GM23338 (cell line): ENCODE results near the gene TYROBP. TPM values are rescaled to one million over a fixed set of nuclear protein-coding genes. Genes with fewer than 3 reads are reported as not detected.

ENCODE experiments used
- ATAC-seq: fragments of 200-7000 bp; cut with Tn5 transposase; 3 replicates; pipeline ENCODE4 v1.9.1; 2020
- DNase-seq: peaks from one replicate; pipeline ENCODE4 v3.0.0-alpha.2; 2015; ENCODE audit warnings: low spot score
- H2AFZ ChIP-seq: fragments of 200-600 bp; sonication (generic); 2 replicates; pipeline ENCODE4 v1.8.0; 2016; ENCODE audit warnings: antibody characterized with exemption, mild to moderate bottlenecking, moderate library complexity
- H3F3A ChIP-seq: fragments of 200-600 bp; sonication (generic); replicated peaks from 2 replicates; pipeline ENCODE4 v1.8.0; 2017; ENCODE audit warnings: antibody characterized with exemption, mixed run types, low read depth
- H3K27ac ChIP-seq: fragments of 200-600 bp; sonication (generic); 2 replicates; pipeline ENCODE4 v1.6.1; 2016; ENCODE audit warnings: low read depth
- H3K27me3 ChIP-seq: fragments of 200-600 bp; sonication (generic); 2 replicates; pipeline ENCODE4 v1.8.0; 2016; ENCODE audit warnings: mild to moderate bottlenecking, mixed run types, moderate library complexity; ENCODE audit not compliant: insufficient read depth
- H3K36me3 ChIP-seq: fragments of 200-600 bp; sonication (generic); 2 replicates; pipeline ENCODE4 v1.8.0; 2016; ENCODE audit warnings: mild to moderate bottlenecking; ENCODE audit not compliant: insufficient read depth
- H3K4me1 ChIP-seq: fragments of 200-600 bp; sonication (generic); 2 replicates; pipeline ENCODE4 v1.8.0; 2016; ENCODE audit warnings: mild to moderate bottlenecking, moderate library complexity; ENCODE audit not compliant: insufficient read depth
- H3K4me2 ChIP-seq: fragments of 200-600 bp; sonication (generic); 2 replicates; pipeline ENCODE4 v1.7.1; 2017; ENCODE audit warnings: mixed run types
- H3K4me3 ChIP-seq: fragments of 200-600 bp; sonication (generic); 2 replicates; pipeline ENCODE4 v1.6.1; 2016; ENCODE audit warnings: mixed run types
- H3K79me2 ChIP-seq: fragments of 200-600 bp; sonication (generic); replicated peaks from 2 replicates; pipeline ENCODE4 v1.8.0; 2017; ENCODE audit warnings: mild to moderate bottlenecking; ENCODE audit not compliant: insufficient read depth
- H3K9me2 ChIP-seq: fragments of 200-600 bp; sonication (generic); 2 replicates; pipeline ENCODE4 v1.8.0; 2017; ENCODE audit not compliant: insufficient read depth
- H4K20me1 ChIP-seq: fragments of 200-600 bp; sonication (generic); replicated peaks from 2 replicates; pipeline ENCODE4 v1.8.0; 2017; ENCODE audit warnings: mild to moderate bottlenecking; ENCODE audit not compliant: insufficient read depth
- H3K27ac Mint-ChIP-seq: 2 replicates; pipeline ENCODE4 v1.8.0; 2020; ENCODE audit warnings: inconsistent platforms, mild to moderate bottlenecking, moderate library complexity, mixed read lengths
- H3K27me3 Mint-ChIP-seq: 3 replicates; pipeline ENCODE4 v1.8.0; 2022; ENCODE audit warnings: low read depth, mild to moderate bottlenecking, moderate library complexity, mixed read lengths, inconsistent platforms; ENCODE audit not compliant: insufficient read depth, poor library complexity
- H3K36me3 Mint-ChIP-seq: 3 replicates; pipeline ENCODE4 v1.8.0; 2021; ENCODE audit warnings: low read depth, mild to moderate bottlenecking, inconsistent platforms, moderate library complexity, mixed read lengths
- H3K4me1 Mint-ChIP-seq: 3 replicates; pipeline ENCODE4 v1.8.0; 2020; ENCODE audit warnings: mild to moderate bottlenecking, inconsistent platforms, mixed read lengths
- H3K4me3 Mint-ChIP-seq: 3 replicates; pipeline ENCODE4 v1.8.0; 2021; ENCODE audit warnings: moderate library complexity, mild to moderate bottlenecking, inconsistent platforms, mixed read lengths
- H3K9me3 Mint-ChIP-seq: 3 replicates; pipeline ENCODE4 v1.8.0; 2020; ENCODE audit warnings: moderate library complexity, mild to moderate bottlenecking, inconsistent platforms, mixed read lengths
- CREB1 ChIP-seq: fragments of 250-450 bp; sonication (Bioruptor Pico); IDR thresholded peaks from 2 replicates; pipeline ENCODE4 v1.5.0; 2020; ENCODE audit warnings: low read depth, mild to moderate bottlenecking, moderate library complexity
- ETS1 ChIP-seq: IDR thresholded peaks from 2 replicates; pipeline ENCODE4 v1.6.1; 2016; ENCODE audit warnings: antibody characterized with exemption
- EZH2 ChIP-seq: fragments of 200-600 bp; sonication (generic); IDR thresholded peaks from one replicate; pipeline ENCODE4 v1.8.0; 2017; ENCODE audit warnings: antibody characterized with exemption, mild to moderate bottlenecking, low read depth; ENCODE audit not compliant: unreplicated experiment
- EZH2phosphoT487 ChIP-seq: fragments of 200-600 bp; sonication (generic); IDR thresholded peaks from one replicate; pipeline ENCODE4 v1.8.1; 2018; ENCODE audit warnings: antibody characterized with exemption; ENCODE audit not compliant: unreplicated experiment
- JUNB ChIP-seq: IDR thresholded peaks from one replicate; pipeline ENCODE4 v1.6.1; 2016; ENCODE audit warnings: antibody characterized with exemption; ENCODE audit not compliant: unreplicated experiment
- NANOG ChIP-seq: IDR thresholded peaks from 2 replicates; pipeline ENCODE4 v1.6.1; 2016; ENCODE audit warnings: antibody characterized with exemption, borderline replicate concordance
- POLR2AphosphoS5 ChIP-seq: IDR thresholded peaks from 2 replicates; pipeline ENCODE4 v1.6.1; 2016; ENCODE audit warnings: antibody characterized with exemption, low read depth
- REST ChIP-seq: IDR thresholded peaks from one replicate; pipeline ENCODE4 v1.6.1; 2018; ENCODE audit warnings: antibody characterized with exemption; ENCODE audit not compliant: unreplicated experiment
- STAT1 ChIP-seq: IDR thresholded peaks from one replicate; pipeline ENCODE4 v1.6.1; 2016; ENCODE audit warnings: antibody characterized with exemption; ENCODE audit not compliant: unreplicated experiment
- ZNF114 ChIP-seq: fragments of 250-450 bp; sonication (Bioruptor Pico); IDR thresholded peaks from 2 replicates; pipeline ENCODE4 v1.5.0; 2020; ENCODE audit warnings: mild to moderate bottlenecking, moderate library complexity
- ZNF331 ChIP-seq: fragments of 250-450 bp; sonication (Bioruptor Pico); IDR thresholded peaks from 2 replicates; pipeline ENCODE4 v1.5.0; 2020; ENCODE audit warnings: low read depth, mild to moderate bottlenecking, moderate library complexity
- polyA plus RNA-seq: library from polyadenylated mRNA; unstranded; fragments of >200 nt; fragmentation: Nextera tagmentation; extraction: Ambion mirVana; gene quantifications from 2 replicates; pipeline ENCODE4 v1.2.1, GENCODE V29; 2016
- total RNA-seq: library from RNA; depleted of rRNA; stranded (reverse); fragments of >200 nt; shearing (Covaris generic); gene quantifications from 2 replicates; pipeline ENCODE4 v1.2.3, GENCODE V29; 2014
- TF ChIP-seq, protein P1 (sequence below): fragments of 250-450 bp; sonication (Bioruptor Pico); IDR thresholded peaks from 2 replicates; pipeline ENCODE4 v1.5.0; 2020; ENCODE audit warnings: mild to moderate bottlenecking, moderate library complexity
- TF ChIP-seq, protein P2 (sequence below), 2 experiments: fragments of 200-600 bp in 1 of 2; sonication (generic) in 1 of 2; conservative IDR thresholded peaks; 2 replicates each; pipeline versions ENCODE4 v1.5.1 to v1.6.1; 2016 to 2017; ENCODE audit warnings: antibody characterized with exemption in 2 of 2, low read depth in 2 of 2, mild to moderate bottlenecking in 2 of 2, moderate library complexity in 1 of 2

Gene TYROBP
- total and polyA plus RNA-seq, 2 experiments from 2014 or later: not detected

- Histone ChIP-seq H3K36me3 (no peaks in the 10 kb centered on the region), H3K9me2 (no peaks in the 10 kb centered on the region), H3K4me3 (no peak overlapping the region), H3K4me1 (peaks cover 20% of the 10 kb centered on the region; the same call in 1 of the 2 replicates), H3K79me2 (peaks cover 6% of the 10 kb centered on the region), H2AFZ (no peak overlapping the region), H4K20me1 (peaks cover 5% of the 10 kb centered on the region; the same call in 1 of the 2 replicates), H3F3A (no peaks in the 10 kb centered on the region), H3K27me3 (peaks cover 6% of the 10 kb centered on the region), H3K27ac (no peak overlapping the region), H3K4me2 (no peak overlapping the region)
- Mint-ChIP-seq H3K4me1 (peaks cover 21% of the 10 kb centered on the region), H3K36me3 (peaks cover 19% of the 10 kb centered on the region), H3K4me3 (no peak overlapping the region; the same call in 2 of the 3 replicates), H3K27ac (no peak overlapping the region), H3K27me3 (peaks cover 6% of the 10 kb centered on the region), H3K9me3 (no peaks in the 10 kb centered on the region; the same call in 2 of the 3 replicates)
- no peak for TF ChIP-seq EZH2
- TF ChIP-seq NANOG: no peak
- no peak for TF ChIP-seq EZH2phosphoT487
- TF ChIP-seq, protein P1, sequence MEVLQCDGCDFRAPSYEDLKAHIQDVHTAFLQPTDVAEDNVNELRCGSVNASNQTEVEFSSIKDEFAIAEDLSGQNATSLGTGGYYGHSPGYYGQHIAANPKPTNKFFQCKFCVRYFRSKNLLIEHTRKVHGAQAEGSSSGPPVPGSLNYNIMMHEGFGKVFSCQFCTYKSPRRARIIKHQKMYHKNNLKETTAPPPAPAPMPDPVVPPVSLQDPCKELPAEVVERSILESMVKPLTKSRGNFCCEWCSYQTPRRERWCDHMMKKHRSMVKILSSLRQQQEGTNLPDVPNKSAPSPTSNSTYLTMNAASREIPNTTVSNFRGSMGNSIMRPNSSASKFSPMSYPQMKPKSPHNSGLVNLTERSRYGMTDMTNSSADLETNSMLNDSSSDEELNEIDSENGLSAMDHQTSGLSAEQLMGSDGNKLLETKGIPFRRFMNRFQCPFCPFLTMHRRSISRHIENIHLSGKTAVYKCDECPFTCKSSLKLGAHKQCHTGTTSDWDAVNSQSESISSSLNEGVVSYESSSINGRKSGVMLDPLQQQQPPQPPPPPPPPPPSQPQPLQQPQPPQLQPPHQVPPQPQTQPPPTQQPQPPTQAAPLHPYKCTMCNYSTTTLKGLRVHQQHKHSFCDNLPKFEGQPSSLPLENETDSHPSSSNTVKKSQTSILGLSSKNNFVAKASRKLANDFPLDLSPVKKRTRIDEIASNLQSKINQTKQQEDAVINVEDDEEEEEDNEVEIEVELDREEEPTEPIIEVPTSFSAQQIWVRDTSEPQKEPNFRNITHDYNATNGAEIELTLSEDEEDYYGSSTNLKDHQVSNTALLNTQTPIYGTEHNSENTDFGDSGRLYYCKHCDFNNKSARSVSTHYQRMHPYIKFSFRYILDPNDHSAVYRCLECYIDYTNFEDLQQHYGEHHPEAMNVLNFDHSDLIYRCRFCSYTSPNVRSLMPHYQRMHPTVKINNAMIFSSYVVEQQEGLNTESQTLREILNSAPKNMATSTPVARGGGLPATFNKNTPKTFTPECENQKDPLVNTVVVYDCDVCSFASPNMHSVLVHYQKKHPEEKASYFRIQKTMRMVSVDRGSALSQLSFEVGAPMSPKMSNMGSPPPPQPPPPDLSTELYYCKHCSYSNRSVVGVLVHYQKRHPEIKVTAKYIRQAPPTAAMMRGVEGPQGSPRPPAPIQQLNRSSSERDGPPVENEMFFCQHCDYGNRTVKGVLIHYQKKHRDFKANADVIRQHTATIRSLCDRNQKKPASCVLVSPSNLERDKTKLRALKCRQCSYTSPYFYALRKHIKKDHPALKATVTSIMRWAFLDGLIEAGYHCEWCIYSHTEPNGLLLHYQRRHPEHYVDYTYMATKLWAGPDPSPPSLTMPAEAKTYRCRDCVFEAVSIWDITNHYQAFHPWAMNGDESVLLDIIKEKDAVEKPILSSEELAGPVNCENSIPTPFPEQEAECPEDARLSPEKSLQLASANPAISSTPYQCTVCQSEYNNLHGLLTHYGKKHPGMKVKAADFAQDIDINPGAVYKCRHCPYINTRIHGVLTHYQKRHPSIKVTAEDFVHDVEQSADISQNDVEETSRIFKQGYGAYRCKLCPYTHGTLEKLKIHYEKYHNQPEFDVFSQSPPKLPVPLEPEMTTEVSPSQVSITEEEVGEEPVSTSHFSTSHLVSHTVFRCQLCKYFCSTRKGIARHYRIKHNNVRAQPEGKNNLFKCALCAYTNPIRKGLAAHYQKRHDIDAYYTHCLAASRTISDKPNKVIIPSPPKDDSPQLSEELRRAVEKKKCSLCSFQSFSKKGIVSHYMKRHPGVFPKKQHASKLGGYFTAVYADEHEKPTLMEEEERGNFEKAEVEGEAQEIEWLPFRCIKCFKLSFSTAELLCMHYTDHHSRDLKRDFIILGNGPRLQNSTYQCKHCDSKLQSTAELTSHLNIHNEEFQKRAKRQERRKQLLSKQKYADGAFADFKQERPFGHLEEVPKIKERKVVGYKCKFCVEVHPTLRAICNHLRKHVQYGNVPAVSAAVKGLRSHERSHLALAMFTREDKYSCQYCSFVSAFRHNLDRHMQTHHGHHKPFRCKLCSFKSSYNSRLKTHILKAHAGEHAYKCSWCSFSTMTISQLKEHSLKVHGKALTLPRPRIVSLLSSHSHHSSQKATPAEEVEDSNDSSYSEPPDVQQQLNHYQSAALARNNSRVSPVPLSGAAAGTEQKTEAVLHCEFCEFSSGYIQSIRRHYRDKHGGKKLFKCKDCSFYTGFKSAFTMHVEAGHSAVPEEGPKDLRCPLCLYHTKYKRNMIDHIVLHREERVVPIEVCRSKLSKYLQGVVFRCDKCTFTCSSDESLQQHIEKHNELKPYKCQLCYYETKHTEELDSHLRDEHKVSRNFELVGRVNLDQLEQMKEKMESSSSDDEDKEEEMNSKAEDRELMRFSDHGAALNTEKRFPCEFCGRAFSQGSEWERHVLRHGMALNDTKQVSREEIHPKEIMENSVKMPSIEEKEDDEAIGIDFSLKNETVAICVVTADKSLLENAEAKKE (CRISPR knock-in tag): no peak
- TF ChIP-seq JUNB: no peak
- no peak for TF ChIP-seq ETS1
- no peak for TF ChIP-seq STAT1
- TF ChIP-seq, protein P2, sequence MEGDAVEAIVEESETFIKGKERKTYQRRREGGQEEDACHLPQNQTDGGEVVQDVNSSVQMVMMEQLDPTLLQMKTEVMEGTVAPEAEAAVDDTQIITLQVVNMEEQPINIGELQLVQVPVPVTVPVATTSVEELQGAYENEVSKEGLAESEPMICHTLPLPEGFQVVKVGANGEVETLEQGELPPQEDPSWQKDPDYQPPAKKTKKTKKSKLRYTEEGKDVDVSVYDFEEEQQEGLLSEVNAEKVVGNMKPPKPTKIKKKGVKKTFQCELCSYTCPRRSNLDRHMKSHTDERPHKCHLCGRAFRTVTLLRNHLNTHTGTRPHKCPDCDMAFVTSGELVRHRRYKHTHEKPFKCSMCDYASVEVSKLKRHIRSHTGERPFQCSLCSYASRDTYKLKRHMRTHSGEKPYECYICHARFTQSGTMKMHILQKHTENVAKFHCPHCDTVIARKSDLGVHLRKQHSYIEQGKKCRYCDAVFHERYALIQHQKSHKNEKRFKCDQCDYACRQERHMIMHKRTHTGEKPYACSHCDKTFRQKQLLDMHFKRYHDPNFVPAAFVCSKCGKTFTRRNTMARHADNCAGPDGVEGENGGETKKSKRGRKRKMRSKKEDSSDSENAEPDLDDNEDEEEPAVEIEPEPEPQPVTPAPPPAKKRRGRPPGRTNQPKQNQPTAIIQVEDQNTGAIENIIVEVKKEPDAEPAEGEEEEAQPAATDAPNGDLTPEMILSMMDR (conservative IDR thresholded peaks at IDR 0.05; ENCODE audit: low read depth in 2 of 2): no peak
- no peak for TF ChIP-seq ZNF114
- no peak for TF ChIP-seq ZNF331 (CRISPR knock-in tag)
- TF ChIP-seq CREB1 (CRISPR knock-in tag): no peak
- TF ChIP-seq REST: no peak
- no peak for TF ChIP-seq POLR2AphosphoS5
- ATAC-seq (no peak), DNase-seq (no peak)
Observed at GRCh38 chr19:35939307-35940077, 31.4 kb upstream of the TYROBP start.
